Parathyroid adenoma (tissue), 2 donors: ENCODE results near the gene R3HDM2.

ENCODE experiments used
- H2AFZ ChIP-seq: fragments of 300-600 bp; sonication (generic); one replicate; pipeline ENCODE4 v1.7.0; 2017; ENCODE audit warnings: antibody characterized with exemption, mild to moderate bottlenecking
- H3K27ac ChIP-seq: fragments of 300-600 bp; sonication (generic); one replicate; pipeline ENCODE4 v1.7.0; 2017
- H3K27me3 ChIP-seq: fragments of 300-600 bp; sonication (generic); one replicate; pipeline ENCODE4 v1.7.0; 2017; ENCODE audit warnings: low read length; ENCODE audit not compliant: control insufficient read depth, insufficient read depth
- H3K36me3 ChIP-seq: fragments of 300-600 bp; sonication (generic); one replicate; pipeline ENCODE4 v1.7.0; 2017; ENCODE audit warnings: low read length; ENCODE audit not compliant: control insufficient read depth, insufficient read depth
- H3K4me1 ChIP-seq: fragments of 300-600 bp; sonication (generic); one replicate; pipeline ENCODE4 v1.7.0; 2017; ENCODE audit warnings: control low read depth
- H3K4me2 ChIP-seq: fragments of 300-600 bp; sonication (generic); one replicate; pipeline ENCODE4 v1.7.0; 2017; ENCODE audit warnings: low read length
- H3K4me3 ChIP-seq: fragments of 300-600 bp; sonication (generic); one replicate; pipeline ENCODE4 v1.7.0; 2017; ENCODE audit warnings: low read depth, low read length
- H3K79me2 ChIP-seq: fragments of 300-600 bp; sonication (generic); one replicate; pipeline ENCODE4 v1.7.0; 2017; ENCODE audit warnings: control low read depth
- H3K9ac ChIP-seq: fragments of 300-600 bp; sonication (generic); one replicate; pipeline ENCODE4 v1.7.0; 2017; ENCODE audit warnings: mild to moderate bottlenecking
- H3K9me3 ChIP-seq: fragments of 300-600 bp; sonication (generic); one replicate; pipeline ENCODE4 v1.7.0; 2017; ENCODE audit warnings: low read length; ENCODE audit not compliant: control insufficient read depth
- CTCF ChIP-seq: fragments of 300-600 bp; sonication (generic); IDR thresholded peaks from one replicate; pipeline ENCODE4 v1.7.0; 2017; ENCODE audit warnings: antibody characterized with exemption, mild to moderate bottlenecking
- donor health status: primary hyperparathyroidism.

Gene R3HDM2

GRCh38 chr12:57212701-57213057, 218.2 kb downstream of the R3HDM2 start:
- no peak overlapping the region for H3K4me2 ChIP-seq
- no peak overlapping the region for H3K4me3 ChIP-seq
- no peaks in the 10 kb centered on the region for H3K36me3 ChIP-seq
- H3K27me3 ChIP-seq, result peaks cover 10% of the 10 kb centered on the region
- H3K79me2 ChIP-seq, result no peaks in the 10 kb centered on the region
- no peak overlapping the region for H3K9ac ChIP-seq
- peaks cover 6% of the 10 kb centered on the region for H3K4me1 ChIP-seq
- H3K9me3 ChIP-seq, result no peaks in the 10 kb centered on the region
- H2AFZ ChIP-seq, result no peak overlapping the region
- no peak for TF ChIP-seq CTCF
- no peak overlapping the region for H3K27ac ChIP-seq

GRCh38 chr12:57211791-57212700, 218.8 kb downstream of the R3HDM2 start:
- H3K9ac ChIP-seq, result no peak overlapping the region
- no peaks in the 10 kb centered on the region for H3K9me3 ChIP-seq
- H3K4me3 ChIP-seq, result no peak overlapping the region
- peaks cover 10% of the 10 kb centered on the region for H3K27me3 ChIP-seq
- no peak overlapping the region for H2AFZ ChIP-seq
- peaks cover 4% of the 10 kb centered on the region for H3K4me1 ChIP-seq
- no peak for TF ChIP-seq CTCF
- no peaks in the 10 kb centered on the region for H3K36me3 ChIP-seq
- no peaks in the 10 kb centered on the region for H3K79me2 ChIP-seq
- H3K4me2 ChIP-seq, result no peak overlapping the region
- H3K27ac ChIP-seq, result no peak overlapping the region

- no peak overlapping the region for H3K9ac ChIP-seq
- H3K9me3 ChIP-seq, result no peaks in the 10 kb centered on the region
- H3K36me3 ChIP-seq, result no peaks in the 10 kb centered on the region
- no peak overlapping the region for H3K4me3 ChIP-seq
- H3K27ac ChIP-seq, result no peak overlapping the region
- TF ChIP-seq CTCF, result no peak
- no peak overlapping the region for H2AFZ ChIP-seq
- H3K27me3 ChIP-seq, result peaks cover 10% of the 10 kb centered on the region
- H3K79me2 ChIP-seq, result no peaks in the 10 kb centered on the region
- no peak overlapping the region for H3K4me2 ChIP-seq
- peaks cover 2% of the 10 kb centered on the region for H3K4me1 ChIP-seq
Observed at GRCh38 chr12:57210926-57211692, 219.7 kb downstream of the R3HDM2 start.

- TF ChIP-seq CTCF, result no peak
- Histone ChIP-seq H3K4me2 (no peak overlapping the region), H3K4me3 (no peak overlapping the region), H2AFZ (no peak overlapping the region), H3K9ac (no peak overlapping the region), H3K27ac (no peak overlapping the region), H3K27me3 (peaks cover 5% of the 10 kb centered on the region), H3K4me1 (peaks cover 2% of the 10 kb centered on the region), H3K36me3 (no peaks in the 10 kb centered on the region), H3K79me2 (no peaks in the 10 kb centered on the region), H3K9me3 (no peaks in the 10 kb centered on the region)
Observed at GRCh38 chr12:57210461-57210860, 220.4 kb downstream of the R3HDM2 start.
